OCI-LY7 (cell line): ENCODE data around the gene ZNF738. TPM values are rescaled to one million over a fixed set of nuclear protein-coding genes. Genes with fewer than 3 reads are reported as not detected.

Experiments used
- BruUV-seq: library from RNA; stranded (reverse); fragments of 400-500 nt; replicated peaks from 2 replicates; lab custom pipeline; 2021; lab: Mats Ljungman, UMichigan
- CTCF ChIA-PET: fragments of 300-600 bp; sonication (Branson Sonifier 250); formaldehyde crosslinking; loops from one replicate; lab custom pipeline; 2022; ENCODE audit warnings: antibody characterized with exemption; ENCODE audit not compliant: unreplicated experiment; lab: Charles Lee
- POLR2A ChIA-PET: fragments of 300-600 bp; sonication (Branson Sonifier 250); formaldehyde crosslinking; loops from one replicate; lab custom pipeline; 2022; ENCODE audit warnings: antibody characterized with exemption; lab: Charles Lee
- DNase-seq: peaks from one replicate; pipeline ENCODE4 v3.0.0-alpha.2; 2015; ENCODE audit warnings: low spot score
- H2AFZ ChIP-seq: fragments of 200-600 bp; sonication (generic), shearing (Covaris generic); 2 replicates; pipeline ENCODE4 v1.6.1; 2014; ENCODE audit warnings: mild to moderate bottlenecking, antibody characterized with exemption, low read length, moderate library complexity
- H3K27ac ChIP-seq: fragments of 200-600 bp; sonication (generic); 2 replicates; pipeline ENCODE4 v1.5.1; 2014; ENCODE audit warnings: mixed run types, low read depth, mild to moderate bottlenecking, moderate library complexity, low read length, inconsistent platforms; ENCODE audit not compliant: poor library complexity, severe bottlenecking
- H3K36me3 ChIP-seq: fragments of 200-600 bp; sonication (generic); 2 replicates; pipeline ENCODE4 v1.6.1; 2014; ENCODE audit warnings: mild to moderate bottlenecking, antibody characterized with exemption, low read length, moderate library complexity, mixed read lengths; ENCODE audit not compliant: insufficient read depth
- H3K4me1 ChIP-seq: fragments of 200-600 bp; sonication (generic); 2 replicates; pipeline ENCODE4 v1.5.1; 2014; ENCODE audit warnings: mild to moderate bottlenecking, low read length; ENCODE audit not compliant: insufficient read depth, poor library complexity, severe bottlenecking
- H3K4me2 ChIP-seq: fragments of 200-600 bp; sonication (generic); 2 replicates; pipeline ENCODE4 v1.6.1; 2014; ENCODE audit warnings: mild to moderate bottlenecking, low read length
- H3K4me3 ChIP-seq: fragments of 200-600 bp; sonication (generic); 2 replicates; pipeline ENCODE4 v1.5.1; 2014; ENCODE audit warnings: mild to moderate bottlenecking, low read depth, low read length; ENCODE audit not compliant: poor library complexity, severe bottlenecking
- H3K79me2 ChIP-seq: fragments of 200-600 bp; sonication (generic); 2 replicates; pipeline ENCODE4 v1.6.1; 2016; ENCODE audit warnings: low read depth, mild to moderate bottlenecking, low read length, moderate library complexity, mixed read lengths; ENCODE audit not compliant: insufficient read depth
- H3K9me2 ChIP-seq: fragments of 200-600 bp; sonication (generic); 2 replicates; pipeline ENCODE4 v1.6.1; 2016; ENCODE audit warnings: mild to moderate bottlenecking, low read length, mixed read lengths; ENCODE audit not compliant: insufficient read depth
- H3K9me3 ChIP-seq: fragments of 200-600 bp; sonication (generic); 2 replicates; pipeline ENCODE4 v1.6.1; 2014; ENCODE audit warnings: mild to moderate bottlenecking, mixed run types, low read length, mixed read lengths
- H4K20me1 ChIP-seq: fragments of 200-600 bp; sonication (generic); 2 replicates; pipeline ENCODE4 v1.6.1; 2014; ENCODE audit warnings: mild to moderate bottlenecking, antibody characterized with exemption, low read length, moderate library complexity, mixed read lengths; ENCODE audit not compliant: insufficient read depth
- EZH2phosphoT487 ChIP-seq: fragments of 200-600 bp; sonication (generic); IDR thresholded peaks from 2 replicates; pipeline ENCODE4 v1.6.1; 2018; ENCODE audit warnings: low read depth, borderline replicate concordance, mild to moderate bottlenecking, mixed run types, antibody characterized with exemption, low read length, moderate library complexity, mixed read lengths
- intact Hi-C: fragments of 100-400 bp; cut with micrococcal nuclease; formaldehyde crosslinking; loops from one replicate; pipeline ENCODE4 v1.10.0; 2022; ENCODE audit not compliant: unreplicated experiment
- total RNA-seq, 2 experiments: library from RNA; depleted of rRNA in 1 of 2; stranded (reverse); fragments of >200 nt in 1 of 2; shearing (Covaris generic) in 1 of 2; gene quantifications; 2 replicates each; pipeline ENCODE4 v1.2.3, GENCODE V29; 2014 to 2022
- TF ChIP-seq, protein P1 (sequence below): fragments of 200-600 bp; sonication (generic); conservative IDR thresholded peaks from 2 replicates; pipeline ENCODE4 v1.5.1; 2014; ENCODE audit warnings: mild to moderate bottlenecking, antibody characterized with exemption, low read length, moderate library complexity, mixed read lengths

The ZNF738 gene
- total RNA-seq, 2 experiments from 2014 or later: 47.9 to 57.0 TPM

DNA sequence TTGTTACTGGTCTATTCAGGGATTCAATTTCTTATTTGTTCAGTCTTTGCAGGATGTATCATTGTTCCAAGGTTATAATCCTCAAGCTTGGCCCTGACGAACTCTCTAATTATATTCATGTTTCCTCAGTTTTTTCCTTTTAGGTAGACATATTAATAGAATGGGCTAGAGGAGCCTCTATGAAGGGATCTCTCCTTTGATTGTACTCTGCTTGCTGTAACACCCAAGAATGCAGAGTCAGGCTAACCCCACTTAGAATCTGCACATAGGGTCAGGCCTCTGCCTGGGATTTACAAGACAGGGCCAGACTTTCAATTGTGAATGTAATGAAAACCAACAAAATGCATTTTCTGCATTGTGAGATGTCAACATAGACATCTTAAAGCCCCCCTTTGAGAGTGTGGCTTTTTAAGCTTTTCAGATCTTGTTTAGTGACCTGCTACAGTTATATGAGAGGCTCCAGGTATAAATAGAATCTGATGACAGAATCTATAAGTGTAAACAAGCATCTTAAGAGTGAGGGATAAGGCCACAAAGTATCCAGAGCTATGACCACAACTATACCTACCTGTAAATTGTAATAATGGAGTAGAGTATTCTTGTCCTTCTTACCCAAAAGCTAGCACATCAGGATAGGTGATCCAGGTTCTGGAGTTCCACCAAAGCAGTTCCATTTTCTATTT lies 43.6 kb downstream of the ZNF738 start:
- Histone ChIP-seq H3K79me2 (peaks cover 31% of the 10 kb centered on the region), H2AFZ (no peak overlapping the region), H3K9me2 (no peaks in the 10 kb centered on the region), H3K9me3 (peaks cover 26% of the 10 kb centered on the region; the same call in 1 of the 2 replicates), H3K4me2 (no peak overlapping the region), H3K36me3 (peaks cover 85% of the 10 kb centered on the region), H3K4me3 (no peak overlapping the region), H3K27ac (no peak overlapping the region), H4K20me1 (no peaks in the 10 kb centered on the region), H3K4me1 (peaks cover 9% of the 10 kb centered on the region)
- intact Hi-C loops: no loop called here
- no TSS peak for BruUV-seq
- no peak for DNase-seq
- TF ChIP-seq, protein P1, sequence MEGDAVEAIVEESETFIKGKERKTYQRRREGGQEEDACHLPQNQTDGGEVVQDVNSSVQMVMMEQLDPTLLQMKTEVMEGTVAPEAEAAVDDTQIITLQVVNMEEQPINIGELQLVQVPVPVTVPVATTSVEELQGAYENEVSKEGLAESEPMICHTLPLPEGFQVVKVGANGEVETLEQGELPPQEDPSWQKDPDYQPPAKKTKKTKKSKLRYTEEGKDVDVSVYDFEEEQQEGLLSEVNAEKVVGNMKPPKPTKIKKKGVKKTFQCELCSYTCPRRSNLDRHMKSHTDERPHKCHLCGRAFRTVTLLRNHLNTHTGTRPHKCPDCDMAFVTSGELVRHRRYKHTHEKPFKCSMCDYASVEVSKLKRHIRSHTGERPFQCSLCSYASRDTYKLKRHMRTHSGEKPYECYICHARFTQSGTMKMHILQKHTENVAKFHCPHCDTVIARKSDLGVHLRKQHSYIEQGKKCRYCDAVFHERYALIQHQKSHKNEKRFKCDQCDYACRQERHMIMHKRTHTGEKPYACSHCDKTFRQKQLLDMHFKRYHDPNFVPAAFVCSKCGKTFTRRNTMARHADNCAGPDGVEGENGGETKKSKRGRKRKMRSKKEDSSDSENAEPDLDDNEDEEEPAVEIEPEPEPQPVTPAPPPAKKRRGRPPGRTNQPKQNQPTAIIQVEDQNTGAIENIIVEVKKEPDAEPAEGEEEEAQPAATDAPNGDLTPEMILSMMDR: no peak
- TF ChIP-seq EZH2phosphoT487: no peak
- CTCF ChIA-PET: no interaction called here
- POLR2A ChIA-PET: interaction anchor here (0.5 to 0.6 kb wide), 3 partner anchors 27 to 105 kb away, joined by 3 read pairs; no protein-coding TSS in a partner anchor

GRCh38 chr19:21410166-21410565 lies 51.4 kb downstream of the ZNF738 start:
- TF ChIP-seq EZH2phosphoT487: no peak
- TF ChIP-seq, protein P1: no peak
- BruUV-seq: no TSS peak
- no peaks in the 10 kb centered on the region for H4K20me1 ChIP-seq
- ChIA-PET POLR2A (interaction anchor here (1.6 kb wide), 1 partner anchor 13 kb away, joined by 4 read pairs; the partner anchor contains the start of gene ZNF493), CTCF (no interaction called here)
- no peaks in the 10 kb centered on the region for H3K4me1 ChIP-seq
- H2AFZ ChIP-seq: no peak overlapping the region
- peaks cover 98% of the 10 kb centered on the region for H3K36me3 ChIP-seq
- H3K9me2 ChIP-seq: no peaks in the 10 kb centered on the region
- H3K27ac ChIP-seq: no peak overlapping the region
- no peak overlapping the region for H3K4me3 ChIP-seq
- H3K4me2 ChIP-seq: no peak overlapping the region
- DNase-seq: no peak
- no peaks in the 10 kb centered on the region for H3K79me2 ChIP-seq
- intact Hi-C loops: no loop called here
- H3K9me3 ChIP-seq: peaks cover 12% of the 10 kb centered on the region; the same call in 1 of the 2 replicates

DNA sequence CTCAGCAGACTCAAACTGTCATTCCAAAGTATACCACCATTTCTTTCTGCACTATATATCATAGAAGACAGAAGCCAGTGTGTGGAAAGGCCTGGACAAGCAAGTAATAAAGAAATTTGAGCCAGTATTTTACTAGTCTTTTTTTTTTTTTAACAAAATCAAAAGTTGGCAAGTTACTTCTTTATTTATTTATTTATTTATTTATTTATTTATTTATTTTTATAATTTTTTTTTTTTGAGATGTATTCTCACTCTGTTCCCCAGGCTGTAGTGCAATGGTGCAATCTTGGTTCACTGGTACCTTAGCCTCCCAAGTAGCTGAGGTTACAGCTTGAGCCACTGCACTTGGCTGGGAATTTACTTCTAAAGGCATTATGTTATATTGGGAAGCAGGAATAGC lies 63.4 kb downstream of the ZNF738 start:
- POLR2A ChIA-PET: no interaction called here
- intact Hi-C loops: no loop called here
- no peaks in the 10 kb centered on the region for H4K20me1 ChIP-seq
- no peak overlapping the region for H2AFZ ChIP-seq
- no peak overlapping the region for H3K27ac ChIP-seq
- H3K9me3 ChIP-seq: peaks cover 56% of the 10 kb centered on the region; the same call in 1 of the 2 replicates
- H3K79me2 ChIP-seq: no peaks in the 10 kb centered on the region
- CTCF ChIA-PET: no interaction called here
- no peak overlapping the region for H3K4me2 ChIP-seq
- TF ChIP-seq, protein P1: no peak
- no peak for TF ChIP-seq EZH2phosphoT487
- no TSS peak for BruUV-seq
- H3K9me2 ChIP-seq: no peaks in the 10 kb centered on the region
- H3K36me3 ChIP-seq: peaks cover 40% of the 10 kb centered on the region
- H3K4me3 ChIP-seq: no peak overlapping the region
- H3K4me1 ChIP-seq: no peaks in the 10 kb centered on the region
- no peak for DNase-seq
